Uterus (tissue), 2 donors: Measurements from ENCODE around the gene MEX3D.

Source experiments
- POLR2A ChIP-seq, 2 donors: fragments of 450-650 bp; IDR thresholded peaks; one replicate each; pipeline ENCODE4 v1.6.1; 2016; ENCODE audit warnings: antibody characterized with exemption in 2 of 2, mild to moderate bottlenecking in 1 of 2, moderate library complexity in 1 of 2
- TF ChIP-seq, protein P1 (sequence below), 4 experiments: fragments of 200-600 bp in 2 of 4; fragments of 450-650 bp in 2 of 4; sonication (generic) in 2 of 4; IDR thresholded peaks; one replicate each; pipeline ENCODE4 v1.5.1; 2016 to 2019; ENCODE audit warnings: antibody characterized with exemption in 4 of 4, mild to moderate bottlenecking in 2 of 4, moderate library complexity in 1 of 4

DNA sequence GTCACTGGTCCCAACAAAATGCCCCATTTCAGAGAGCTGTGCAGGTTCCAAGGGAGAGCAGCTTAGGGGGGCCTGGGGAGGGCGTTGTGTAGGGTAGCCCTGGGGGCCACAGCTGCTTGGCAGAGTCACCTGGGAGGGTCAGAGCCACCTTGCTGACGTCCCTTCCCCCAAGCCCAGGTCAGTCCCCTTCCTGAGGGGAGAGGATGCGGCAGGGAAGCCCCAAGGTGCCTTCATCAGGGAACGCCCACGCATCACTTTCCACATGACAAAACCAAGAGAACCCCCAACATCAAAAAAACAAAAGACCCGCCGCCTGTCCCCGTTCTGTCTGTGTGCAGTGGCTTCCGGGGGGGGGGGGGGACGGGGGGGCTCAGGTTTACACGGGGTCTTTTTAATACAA, 42.5 kb upstream of the MEX3D start:
- TF ChIP-seq, protein P1, sequence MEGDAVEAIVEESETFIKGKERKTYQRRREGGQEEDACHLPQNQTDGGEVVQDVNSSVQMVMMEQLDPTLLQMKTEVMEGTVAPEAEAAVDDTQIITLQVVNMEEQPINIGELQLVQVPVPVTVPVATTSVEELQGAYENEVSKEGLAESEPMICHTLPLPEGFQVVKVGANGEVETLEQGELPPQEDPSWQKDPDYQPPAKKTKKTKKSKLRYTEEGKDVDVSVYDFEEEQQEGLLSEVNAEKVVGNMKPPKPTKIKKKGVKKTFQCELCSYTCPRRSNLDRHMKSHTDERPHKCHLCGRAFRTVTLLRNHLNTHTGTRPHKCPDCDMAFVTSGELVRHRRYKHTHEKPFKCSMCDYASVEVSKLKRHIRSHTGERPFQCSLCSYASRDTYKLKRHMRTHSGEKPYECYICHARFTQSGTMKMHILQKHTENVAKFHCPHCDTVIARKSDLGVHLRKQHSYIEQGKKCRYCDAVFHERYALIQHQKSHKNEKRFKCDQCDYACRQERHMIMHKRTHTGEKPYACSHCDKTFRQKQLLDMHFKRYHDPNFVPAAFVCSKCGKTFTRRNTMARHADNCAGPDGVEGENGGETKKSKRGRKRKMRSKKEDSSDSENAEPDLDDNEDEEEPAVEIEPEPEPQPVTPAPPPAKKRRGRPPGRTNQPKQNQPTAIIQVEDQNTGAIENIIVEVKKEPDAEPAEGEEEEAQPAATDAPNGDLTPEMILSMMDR (IDR thresholded peaks at IDR 0.05) = no peak
- TF ChIP-seq POLR2A (IDR thresholded peaks at IDR 0.05) = no peak
